NCI-H2196 (cell line): ENCODE measurements around the gene UBE3B.

Experiments used
- DNase-seq: peaks from one replicate; lab custom pipeline; 2025; ENCODE audit not compliant: unreplicated experiment; lab: John Stamatoyannopoulos, UW

UBE3B gene

DNA sequence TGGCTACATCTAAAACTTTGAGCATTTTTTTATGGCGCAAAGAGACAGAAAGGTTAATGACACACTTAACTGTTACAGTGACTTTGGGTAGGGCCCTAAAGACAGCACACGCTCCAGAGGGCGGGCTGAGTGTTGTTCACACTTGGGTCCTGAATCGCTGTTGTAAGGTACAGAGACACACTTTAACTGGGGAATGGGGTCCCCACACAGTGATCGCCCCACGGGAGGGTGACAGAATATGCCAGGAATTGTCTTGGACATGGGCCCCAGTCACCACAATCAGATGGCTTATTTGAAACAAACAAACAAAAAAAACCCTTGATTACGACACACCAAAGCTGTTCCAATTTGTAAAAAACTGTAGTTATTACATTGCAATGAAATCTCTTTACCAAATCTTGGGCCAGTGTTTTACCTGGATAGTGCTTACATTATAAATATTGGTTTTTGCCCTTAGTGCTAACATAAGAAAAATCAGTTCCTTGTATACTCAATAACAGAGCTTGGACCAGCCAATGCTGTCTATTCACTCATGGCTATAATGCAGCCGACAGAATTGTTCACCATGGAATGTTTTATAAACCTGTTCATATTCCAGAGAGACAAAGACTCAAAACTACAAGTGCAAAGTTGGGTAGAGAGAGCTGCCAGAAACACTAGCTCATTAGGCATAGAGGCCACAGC, 28.6 kb upstream of the UBE3B start:
- DNase-seq: no peak

DNA sequence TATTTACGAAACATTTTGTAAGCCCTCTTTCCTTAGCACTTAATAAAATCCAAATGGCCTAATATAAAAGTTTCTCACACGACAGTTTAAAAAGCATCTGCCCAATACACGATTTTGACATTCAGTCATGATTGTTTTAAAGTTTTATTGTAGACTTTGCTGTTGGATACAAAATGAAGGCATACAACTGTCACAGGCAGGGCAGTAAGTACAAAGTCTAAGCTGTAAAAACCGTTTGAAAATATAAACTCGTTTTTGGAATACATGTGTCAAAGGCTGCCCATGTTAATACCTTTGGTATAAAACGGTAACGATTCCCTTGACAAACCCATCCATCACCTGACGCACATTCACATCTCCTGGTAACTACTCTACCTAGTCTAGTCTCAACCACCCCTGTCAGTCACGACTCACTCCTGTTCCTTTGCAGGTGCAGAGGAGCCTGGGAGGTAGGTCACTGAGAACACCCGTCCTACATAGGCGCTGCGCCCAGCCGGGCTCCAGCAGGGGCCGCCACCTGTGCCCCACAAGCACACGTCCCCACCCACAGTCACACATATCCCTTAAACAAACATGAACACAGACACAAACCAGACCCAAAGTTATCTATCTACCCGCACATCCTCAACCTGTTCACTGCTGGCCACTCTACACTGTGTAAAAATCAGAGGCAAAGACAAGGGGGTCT, 27.4 kb upstream of the UBE3B start:
- no peak for DNase-seq

DNA sequence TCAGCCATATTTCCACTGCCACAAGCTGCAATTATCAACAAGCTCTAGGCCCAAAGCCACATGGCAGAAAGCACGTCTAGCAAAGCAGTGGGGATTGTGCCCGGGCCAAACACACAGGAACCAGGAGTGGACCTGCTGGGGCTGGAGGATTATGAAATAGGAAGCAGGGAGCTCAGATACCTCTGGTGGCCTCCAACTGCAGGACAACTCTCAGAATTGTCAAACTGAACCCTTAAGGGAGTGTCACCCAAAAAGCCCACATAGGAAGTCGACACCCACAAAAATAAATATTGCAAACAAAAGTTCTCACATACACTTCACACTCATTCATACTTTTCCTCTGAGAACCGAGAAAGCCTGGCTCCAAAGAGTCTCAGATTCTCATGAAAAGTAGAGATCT, 26.5 kb upstream of the UBE3B start:
- DNase-seq: no peak

DNA sequence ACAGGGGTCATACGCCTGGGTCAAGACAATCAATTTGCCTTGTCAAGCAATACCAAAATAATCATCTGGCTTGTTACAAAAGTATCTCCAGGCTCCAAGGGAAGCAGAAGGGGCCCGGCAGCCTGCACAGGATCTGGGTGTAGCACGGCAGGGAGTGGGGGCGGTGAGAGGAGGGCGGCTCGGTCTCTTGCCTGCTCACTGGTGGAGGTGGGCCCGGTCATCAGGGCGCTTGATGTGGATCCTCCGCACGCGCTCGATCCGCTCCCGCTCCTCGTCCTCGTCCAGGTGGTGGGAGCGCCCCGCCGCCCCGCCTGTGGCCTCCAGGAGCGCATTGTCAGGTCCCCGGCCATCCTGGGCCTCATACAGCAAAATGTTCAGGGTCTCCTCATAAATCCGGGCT, 26.0 kb upstream of the UBE3B start:
- DNase-seq: no peak

DNA sequence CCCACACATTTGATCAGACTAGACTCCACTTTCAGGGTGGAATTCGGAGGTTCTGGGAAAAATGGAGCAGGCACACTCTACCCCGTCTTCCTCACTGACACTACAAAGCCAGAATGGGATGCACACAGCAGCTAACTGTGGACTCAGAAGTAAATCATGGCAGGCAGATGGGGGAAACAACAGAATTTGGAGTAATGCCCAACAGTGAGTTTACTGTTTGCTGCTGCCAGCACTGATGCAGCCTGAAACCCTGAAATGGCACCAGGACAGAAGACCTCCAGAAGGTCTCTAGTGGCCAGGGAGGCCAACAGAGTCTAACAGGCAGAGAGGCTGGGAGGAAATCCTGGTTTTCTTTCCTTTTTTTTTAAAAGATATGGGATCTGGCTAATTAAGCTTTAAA, 24.9 kb upstream of the UBE3B start:
- DNase-seq: no peak

DNA sequence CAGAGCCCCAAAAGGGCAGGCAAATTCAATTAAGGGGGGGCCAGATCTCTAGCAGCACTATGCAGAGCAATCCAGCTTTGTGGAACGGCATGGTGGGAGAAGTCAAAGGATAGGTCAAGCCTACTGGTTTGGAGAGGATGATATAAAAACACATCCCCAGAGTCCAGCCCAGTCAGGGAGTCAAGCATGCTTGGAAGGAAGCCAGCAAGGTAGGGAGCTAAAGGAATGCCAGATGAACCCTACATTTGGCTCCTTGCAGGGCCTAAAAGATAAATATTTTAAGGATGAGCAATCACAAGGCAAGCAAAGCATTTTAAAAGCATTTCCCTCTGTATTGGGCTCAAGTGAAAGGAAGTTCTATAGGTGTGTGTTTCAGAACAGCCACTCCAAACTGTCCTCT, 21.7 kb upstream of the UBE3B start:
- DNase-seq: no peak

DNA sequence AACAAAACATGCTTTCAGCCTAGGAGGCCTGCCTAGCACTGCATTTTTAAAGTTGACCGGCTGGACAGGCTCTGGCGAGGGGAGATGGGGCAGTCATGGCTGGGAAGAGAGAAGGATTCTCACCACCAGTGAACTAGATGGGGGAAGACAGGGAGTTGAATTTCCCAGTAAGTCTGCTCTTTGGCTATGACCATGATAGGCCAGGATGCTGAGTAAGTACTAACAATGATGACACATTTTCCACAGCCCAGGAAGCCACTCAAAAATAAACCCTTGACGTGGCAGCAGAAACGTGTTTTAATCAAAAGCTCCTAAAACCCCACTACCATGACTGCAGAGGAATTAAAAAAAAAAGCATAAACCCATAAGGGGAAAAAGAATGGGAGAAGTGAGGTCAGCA, 19.3 kb upstream of the UBE3B start:
- no peak for DNase-seq

DNA sequence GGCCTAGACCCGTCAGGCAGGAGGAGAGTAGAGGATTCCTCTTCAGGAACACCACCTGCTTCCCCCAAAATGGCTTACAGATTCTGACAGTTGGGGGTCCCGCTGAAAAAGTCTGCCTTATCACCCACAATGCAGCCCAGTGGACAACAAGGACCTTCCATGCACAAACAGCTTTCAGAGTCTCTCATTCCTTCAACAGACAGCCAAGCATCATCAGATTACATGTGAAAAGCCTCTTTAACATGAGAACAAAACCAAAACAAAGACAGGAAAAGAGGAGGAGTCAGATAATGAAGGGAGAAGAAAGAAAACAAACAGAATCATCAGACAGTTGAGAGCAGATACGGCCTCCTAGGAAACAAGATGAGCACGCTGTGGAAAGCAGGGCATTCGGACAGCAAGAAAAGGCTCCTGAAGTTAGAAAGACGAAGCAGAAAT, 18.6 kb upstream of the UBE3B start:
- DNase-seq: no peak

DNA sequence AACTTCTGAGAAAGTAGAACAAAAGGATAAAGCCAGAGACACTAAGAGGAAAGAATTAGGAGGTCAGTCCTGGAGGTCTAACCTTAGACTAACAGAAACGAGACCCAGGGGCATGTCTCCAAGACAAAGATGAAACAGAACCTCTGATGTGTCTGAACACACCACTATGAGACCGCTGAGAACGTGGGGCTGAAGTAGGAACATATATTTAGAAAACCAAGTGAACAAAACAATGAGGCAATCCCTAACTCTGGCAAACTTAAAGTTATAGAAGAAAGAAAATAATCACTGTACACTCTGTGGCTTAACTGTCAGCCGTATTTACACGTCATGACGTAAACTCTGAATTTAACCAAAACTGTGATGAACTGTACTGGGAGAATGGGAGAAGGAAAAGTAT, 18.2 kb upstream of the UBE3B start:
- DNase-seq: no peak

DNA sequence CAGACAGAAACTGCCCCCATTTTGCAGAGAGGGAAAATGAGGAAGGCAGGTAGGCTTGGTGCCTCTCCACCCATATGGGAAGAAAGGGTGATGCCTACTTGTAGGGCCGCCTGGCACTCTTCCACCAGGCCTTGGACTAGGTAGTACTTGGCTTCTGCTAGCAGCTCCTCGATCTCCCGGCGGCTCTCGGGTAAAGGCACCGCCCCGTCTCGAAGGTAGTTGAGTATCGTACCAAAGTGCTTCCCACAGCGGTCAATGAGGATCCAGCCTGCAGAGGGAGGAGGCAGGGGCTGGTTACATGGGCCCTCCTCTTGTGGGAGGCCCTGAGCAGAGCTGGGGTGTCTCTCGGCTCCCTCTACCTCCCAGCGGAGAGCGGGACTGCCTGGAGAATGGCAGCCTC, 16.9 kb upstream of the UBE3B start:
- no peak for DNase-seq

DNA sequence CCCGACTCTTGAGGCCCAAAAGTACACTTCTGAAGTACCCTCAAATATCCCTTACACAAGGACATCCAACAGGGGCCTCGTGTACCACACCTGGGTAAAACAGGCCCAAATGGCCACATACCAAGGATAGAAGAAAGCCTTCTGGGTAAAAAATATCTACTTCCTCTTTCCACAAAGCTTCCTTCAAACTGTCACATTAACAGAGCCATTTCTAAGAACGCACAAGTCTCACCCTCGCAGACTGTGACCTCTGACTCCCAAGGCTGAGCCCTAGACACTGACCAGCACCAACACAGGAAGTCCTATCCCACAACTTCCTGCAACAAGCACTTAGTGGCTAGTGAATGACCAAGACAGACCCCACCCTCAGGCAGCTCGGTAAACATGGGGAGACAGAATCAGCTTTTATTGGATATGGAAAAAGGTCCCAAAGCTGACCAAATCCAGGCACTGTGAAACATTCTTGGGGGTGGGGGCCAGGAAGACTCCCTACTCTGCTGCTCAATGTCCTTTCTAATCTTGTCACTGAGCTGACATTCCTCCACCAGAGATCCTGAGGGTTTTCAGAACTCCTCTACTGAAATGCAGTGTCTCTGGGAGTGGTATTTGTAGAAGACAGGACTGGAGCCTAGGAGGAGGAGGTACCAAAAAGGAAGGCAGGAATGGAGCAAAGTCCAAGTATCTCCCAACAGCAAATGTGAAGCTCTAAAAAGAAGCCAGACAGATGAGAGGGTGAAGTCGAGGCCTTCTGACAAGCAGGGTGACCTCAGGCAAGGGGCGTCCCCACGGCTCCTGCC, 16.2 kb upstream of the UBE3B start:
- DNase-seq: no peak

DNA sequence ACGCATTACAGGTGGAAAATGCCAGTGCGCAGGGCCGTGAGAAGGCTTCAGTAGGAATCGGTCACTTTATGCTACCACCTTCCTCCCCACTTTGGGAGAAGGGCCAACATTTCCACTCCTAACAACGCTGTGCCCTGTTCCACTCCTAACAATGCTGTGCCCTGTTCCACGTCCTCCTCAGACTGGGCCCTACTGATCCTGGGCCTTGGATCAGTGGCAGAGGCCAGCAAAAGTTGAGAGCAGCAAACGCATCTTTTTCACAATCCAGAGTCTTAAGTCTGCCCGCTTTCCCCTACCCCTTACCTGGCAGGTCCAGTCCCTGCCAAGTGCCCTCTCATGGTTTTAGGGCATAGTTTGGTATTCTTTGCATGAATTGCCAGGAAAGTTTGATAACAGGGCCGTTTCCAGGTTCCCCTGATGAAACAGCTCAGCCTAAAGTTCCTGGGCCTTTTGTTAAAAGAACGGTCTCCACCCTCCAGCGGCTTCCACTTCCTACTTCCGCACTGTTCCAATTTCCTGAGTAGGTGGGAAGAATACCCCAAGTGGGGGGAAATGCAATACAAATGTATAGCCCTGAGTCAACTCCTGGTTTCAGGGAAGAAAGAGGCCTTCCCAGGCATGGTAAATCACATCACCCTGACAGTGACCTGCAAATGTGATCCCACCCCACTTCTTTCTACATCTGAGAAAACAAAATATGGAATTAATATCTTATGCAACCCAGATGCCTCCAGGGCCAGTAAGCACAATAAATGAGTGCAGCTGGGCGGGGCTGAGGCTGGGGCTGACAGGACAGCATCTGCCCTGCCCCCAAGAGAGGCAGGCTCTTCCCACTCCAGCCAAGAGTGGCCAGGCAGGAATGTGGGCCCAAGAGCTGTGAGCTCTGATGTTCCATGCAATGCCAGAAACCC, 15.3 kb upstream of the UBE3B start:
- DNase-seq: no peak

DNA sequence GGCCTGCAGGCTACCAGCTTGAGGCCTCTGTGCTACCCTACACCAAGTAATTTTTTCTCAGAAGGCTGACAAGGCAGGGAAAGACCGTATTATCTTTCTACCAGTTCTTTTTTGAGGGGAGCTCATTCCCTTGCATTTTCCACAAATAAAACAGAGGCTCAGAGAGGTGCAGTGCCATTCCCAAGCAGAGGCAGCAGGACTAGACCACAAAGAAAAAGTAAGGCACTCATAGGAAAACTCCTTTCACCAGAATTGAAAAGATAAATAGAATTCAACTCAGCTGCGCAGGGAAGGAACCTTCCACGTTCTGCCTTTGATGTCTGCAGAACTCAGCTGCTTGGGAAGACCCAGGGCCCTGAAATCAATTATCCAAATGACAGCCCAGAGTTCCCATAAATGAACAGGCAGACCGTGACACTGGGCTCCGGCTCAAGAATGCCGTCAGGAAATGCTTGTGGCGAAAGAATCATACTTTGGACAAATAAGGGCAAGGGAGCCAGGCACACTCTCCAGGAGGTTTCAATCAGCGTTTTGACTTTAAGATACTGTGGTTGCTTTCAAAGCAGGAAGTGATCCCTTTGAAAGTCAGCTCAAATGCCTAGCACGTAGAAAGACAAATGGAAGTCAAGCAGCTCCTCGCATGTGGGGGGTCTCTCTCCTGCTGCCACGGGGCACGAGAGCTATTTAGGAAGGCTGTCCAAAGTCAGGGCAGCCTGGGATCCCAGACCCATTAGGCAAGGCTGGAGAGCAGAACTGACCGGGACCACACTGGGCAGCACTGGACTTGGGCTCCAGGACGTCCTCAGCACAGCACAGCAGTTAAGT, 14.4 kb upstream of the UBE3B start:
- DNase-seq: peak; percentile 29

DNA sequence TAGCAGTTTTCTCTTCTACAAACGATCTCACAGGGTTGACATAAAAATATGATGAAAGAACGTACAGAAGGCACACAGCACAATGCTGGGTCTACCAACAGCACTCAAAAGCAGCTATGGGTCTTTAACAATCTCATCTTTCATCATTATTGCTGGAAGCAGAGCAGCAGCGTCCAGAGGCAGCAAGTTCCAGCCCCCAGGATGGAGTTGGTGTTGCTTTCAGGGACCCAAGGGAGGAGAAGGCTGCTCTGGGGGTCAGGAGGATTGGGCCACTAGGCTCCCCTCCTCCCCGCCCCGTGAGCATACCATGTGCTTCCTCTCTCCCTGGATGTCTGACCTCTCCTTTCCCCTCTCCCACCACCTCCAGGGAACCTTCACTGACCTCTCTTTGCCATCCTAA, 13.7 kb upstream of the UBE3B start:
- DNase-seq: no peak

DNA sequence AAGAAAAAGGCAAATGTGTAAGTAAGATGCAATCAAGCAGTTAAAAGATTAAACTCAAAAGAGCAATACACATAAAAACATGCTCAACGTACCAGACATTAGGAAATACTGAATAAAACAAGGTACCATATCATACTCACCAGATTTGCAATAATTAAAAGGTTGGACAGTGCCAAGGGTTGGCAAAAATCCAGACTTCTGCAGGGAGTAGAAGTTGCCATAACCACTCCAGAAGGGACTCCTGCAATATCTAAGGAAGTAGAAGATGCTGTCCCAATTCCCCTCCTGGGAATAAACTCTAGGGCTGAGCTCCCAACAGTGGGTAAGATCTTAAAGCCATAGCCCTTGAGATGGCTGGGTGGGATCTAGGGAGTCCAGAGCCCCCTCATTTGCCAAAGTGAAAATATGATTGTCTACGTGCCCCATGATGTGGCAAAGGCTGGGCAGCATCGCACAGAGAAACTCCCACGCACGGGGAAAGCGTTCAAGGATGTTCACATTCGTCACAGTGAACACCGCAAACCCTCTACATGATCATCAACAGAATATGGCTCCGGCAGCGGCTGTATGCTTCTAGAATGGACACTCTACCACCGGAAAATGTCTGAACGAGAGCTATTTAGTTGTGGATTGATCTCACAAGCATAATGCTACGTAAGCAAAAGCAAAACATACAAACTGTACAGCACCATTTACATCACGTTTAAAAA, 12.6 kb upstream of the UBE3B start:
- DNase-seq: no peak

DNA sequence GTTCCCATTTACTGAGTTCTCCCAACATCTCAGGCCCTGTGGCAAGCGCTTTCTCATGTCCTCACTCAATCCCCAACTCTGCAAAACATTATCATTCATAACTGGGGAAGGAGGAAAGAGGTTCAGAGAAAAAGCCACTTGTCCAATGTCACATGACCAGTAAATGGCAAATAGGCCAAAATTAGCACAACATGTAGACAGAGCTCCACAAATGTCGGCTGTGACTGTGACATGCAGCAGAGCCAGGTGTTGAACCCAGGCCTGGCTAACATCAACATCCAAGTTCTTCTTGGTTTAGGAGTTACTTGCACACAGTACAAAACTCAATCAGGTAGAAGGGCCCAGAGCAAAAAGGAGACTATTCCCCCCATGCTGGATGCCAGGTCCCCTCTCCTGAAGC, 11.1 kb upstream of the UBE3B start:
- no peak for DNase-seq

DNA sequence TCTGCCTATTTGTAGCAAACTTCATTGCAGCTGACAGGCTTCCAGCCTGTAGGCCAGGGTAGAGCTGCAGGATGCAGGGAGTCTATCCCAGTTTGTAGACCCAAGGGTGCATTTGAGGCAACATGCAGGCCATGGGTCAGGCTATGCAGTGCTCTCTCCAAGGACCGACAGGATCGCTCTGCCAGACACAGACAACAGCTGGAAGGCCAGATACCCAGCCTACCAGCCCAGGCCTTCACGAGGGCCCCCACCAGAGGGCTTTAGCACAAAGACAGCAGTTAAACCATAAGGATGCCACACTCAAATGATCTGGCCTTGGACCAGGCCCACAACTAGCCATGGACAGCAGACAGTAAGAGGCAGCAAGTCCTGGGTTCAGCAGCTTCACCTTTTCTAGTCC, 10.6 kb upstream of the UBE3B start:
- DNase-seq: no peak

DNA sequence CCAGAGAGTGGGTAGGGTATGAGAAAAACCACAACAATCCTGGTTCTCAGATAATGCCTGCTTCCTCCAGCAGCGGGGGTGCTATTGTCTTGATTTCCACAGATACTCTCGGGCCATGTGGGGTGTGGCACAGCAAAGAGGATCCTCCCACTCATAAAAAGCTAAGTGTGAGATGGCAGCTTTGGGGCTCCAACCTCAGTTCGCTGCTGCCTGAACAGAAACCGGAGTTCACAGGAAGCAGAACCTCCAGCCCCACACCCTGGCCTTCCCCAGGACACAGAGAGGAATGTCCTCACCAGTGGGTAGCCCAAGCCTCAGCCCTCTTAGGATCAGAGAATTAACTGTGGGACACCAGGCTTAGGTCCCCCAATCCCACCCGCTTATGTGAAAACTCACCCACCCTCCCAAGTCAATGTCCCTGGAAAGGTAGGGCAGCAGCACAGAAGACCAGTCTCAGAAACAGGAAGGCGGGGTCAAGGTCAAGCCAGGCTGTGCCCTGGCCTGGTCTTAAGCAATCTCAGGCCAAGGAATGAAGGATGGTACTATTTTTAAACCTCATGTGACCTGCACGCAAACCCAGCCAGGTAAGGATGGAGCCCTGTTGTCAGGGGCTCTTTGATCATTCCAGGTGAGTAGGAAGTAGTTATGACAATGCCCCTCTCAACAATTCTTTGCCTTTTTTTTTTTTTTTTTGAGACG, 9.3 kb upstream of the UBE3B start:
- no peak for DNase-seq

DNA sequence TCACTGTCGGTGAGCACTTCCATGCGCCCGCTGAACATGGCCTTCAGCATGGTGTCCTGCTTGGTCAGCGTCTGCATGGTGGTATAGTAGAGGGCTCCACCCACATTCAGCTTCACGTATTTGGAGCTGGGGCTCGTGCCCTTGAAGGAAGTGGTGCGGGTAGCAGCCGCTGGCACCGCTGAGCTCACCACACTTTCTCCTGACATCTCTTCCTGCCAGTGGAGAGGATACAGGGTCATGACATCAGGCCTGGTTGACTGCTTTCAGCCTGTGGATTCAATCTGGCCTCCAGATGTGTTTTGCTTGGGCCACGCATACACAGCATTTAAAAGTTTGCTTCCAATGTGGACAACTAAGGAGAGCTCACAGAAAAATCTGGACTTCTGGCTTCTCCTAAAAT, 7.9 kb upstream of the UBE3B start:
- no peak for DNase-seq
